GM21447 (cell line): ENCODE data around the gene CCDC63.

Experiments used
- ATAC-seq: cut with Tn5 transposase; IDR thresholded peaks from one replicate; pipeline ENCODE4 v1.9.1; 2021; ENCODE audit not compliant: unreplicated experiment

CCDC63 gene

GRCh38 chr12:110920324-110920910 lies 73.6 kb downstream of the CCDC63 start, which contains the start of gene MYL2:
Gene MYL2 (minus strand): TSS chr12:110920579. CDS start chr12:110920529, 50 bp downstream.
- ATAC-seq, result no peak

GRCh38 chr12:110921262-110921661 lies 74.5 kb downstream of the CCDC63 start:
- no peak for ATAC-seq

- no peak for ATAC-seq
These were observed 75.9 kb downstream of the CCDC63 start for GRCh38 chr12:110922652-110923051.

- ATAC-seq, result no peak
These were observed 76.4 kb downstream of the CCDC63 start for GRCh38 chr12:110923192-110923591.

GRCh38 chr12:110923692-110924334 lies 77.0 kb downstream of the CCDC63 start:
- ATAC-seq, result no peak

GRCh38 chr12:110927546-110927945 lies 80.8 kb downstream of the CCDC63 start:
- ATAC-seq, result no peak

GRCh38 chr12:110928700-110929099 lies 81.9 kb downstream of the CCDC63 start:
- no peak for ATAC-seq

- ATAC-seq, result no peak
These were observed 83.0 kb downstream of the CCDC63 start for GRCh38 chr12:110929818-110930217.

GRCh38 chr12:110930348-110931314 lies 83.8 kb downstream of the CCDC63 start:
- no peak for ATAC-seq

- ATAC-seq, result no peak
These were observed 84.5 kb downstream of the CCDC63 start for GRCh38 chr12:110931315-110931728.

- ATAC-seq, result no peak
These were observed 85.3 kb downstream of the CCDC63 start for GRCh38 chr12:110932046-110932445.

- ATAC-seq, result no peak
These were observed 86.7 kb downstream of the CCDC63 start for GRCh38 chr12:110933326-110933974.

GRCh38 chr12:110934093-110934852 lies 87.5 kb downstream of the CCDC63 start:
- ATAC-seq, result no peak

GRCh38 chr12:110935588-110935987 lies 88.8 kb downstream of the CCDC63 start:
- ATAC-seq, result no peak

- no peak for ATAC-seq
These were observed 89.7 kb downstream of the CCDC63 start for GRCh38 chr12:110936367-110937103.

GRCh38 chr12:110937104-110937641 lies 90.4 kb downstream of the CCDC63 start:
- ATAC-seq, result no peak

GRCh38 chr12:110940296-110940695 lies 93.5 kb downstream of the CCDC63 start:
- no peak for ATAC-seq

GRCh38 chr12:110940933-110941332 lies 94.1 kb downstream of the CCDC63 start:
- no peak for ATAC-seq

GRCh38 chr12:110941391-110941790 lies 94.6 kb downstream of the CCDC63 start:
- ATAC-seq, result no peak
